HepG2 (cell line): ENCODE results near the gene SLC1A2. TPM values are rescaled to one million over a fixed set of nuclear protein-coding genes. Genes with fewer than 3 reads are reported as not detected.

Experiments used
- ATAC-seq: fragments of 200-7000 bp; cut with Tn5 transposase; 3 replicates; pipeline ENCODE4 v1.9.1; 2020; ENCODE audit warnings: mild to moderate bottlenecking, moderate library complexity
- BruUV-seq: library from RNA; stranded (reverse); fragments of 400-500 nt; replicated peaks from 2 replicates; lab custom pipeline; 2021; lab: Mats Ljungman, UMichigan
- CTCF ChIA-PET: fragments of 300-600 bp; formaldehyde crosslinking; extraction: SDS; loops from one replicate; lab custom pipeline; 2021; ENCODE audit warnings: low total read pairs, inconsistent platforms, low intra/inter-chr PET ratio; lab: Yijun Ruan, JAX
- POLR2A ChIA-PET: fragments of 350-600 bp; sonication (Branson Sonifier 250); formaldehyde crosslinking; loops from one replicate; lab custom pipeline; 2020; ENCODE audit warnings: antibody characterized with exemption, inconsistent platforms; lab: Yijun Ruan, JAX
- DNase-seq: peaks from one replicate; pipeline ENCODE4 v3.0.0-alpha.2; 2015; ENCODE audit warnings: low spot score
- FAIRE-seq: peaks from 3 replicates; lab custom pipeline; 2011; peaks lifted over from hg19 to GRCh38; lab: Jason Lieb, UNC
- H2AFZ ChIP-seq: one replicate; pipeline ENCODE4 v1.6.1; 2011; ENCODE audit warnings: low read length, inconsistent platforms
- H3K27ac ChIP-seq: fragments of 300-600 bp; 3 replicates; pipeline ENCODE4 v1.8.0; 2011; ENCODE audit warnings: mixed run types, mild to moderate bottlenecking, mixed read lengths, low read length, inconsistent platforms; ENCODE audit not compliant: insufficient read depth; ENCODE audit errors: extremely low read length
- H3K27me3 ChIP-seq, 2 experiments: fragments of 200-600 bp in 1 of 2; 2 replicates in 1 of 2; 3 replicates in 1 of 2; pipeline versions ENCODE4 v1.6.0 to v1.8.0; 2011; ENCODE audit warnings: low read length in 2 of 2, mild to moderate bottlenecking in 2 of 2, moderate library complexity in 2 of 2, inconsistent platforms in 1 of 2; ENCODE audit not compliant: insufficient read depth in 2 of 2, control insufficient read depth in 1 of 2
- H3K36me3 ChIP-seq, 2 experiments: fragments of 200-600 bp in 1 of 2; replicated peaks in 1 of 2; 2 replicates in 1 of 2; 3 replicates in 1 of 2; pipeline versions ENCODE4 v1.5.1 to v1.8.0; 2011; ENCODE audit warnings: low read length in 2 of 2, inconsistent platforms in 1 of 2; ENCODE audit not compliant: insufficient read depth in 2 of 2, control insufficient read depth in 1 of 2
- H3K4me1 ChIP-seq: 2 replicates; pipeline ENCODE4 v1.5.1; 2012; ENCODE audit warnings: low read length, inconsistent platforms; ENCODE audit not compliant: insufficient read depth
- H3K4me2 ChIP-seq: 2 replicates; pipeline ENCODE4 v1.6.0; 2011; ENCODE audit warnings: low read depth, low read length, inconsistent platforms
- H3K4me3 ChIP-seq, 3 experiments: fragments of 200-600 bp in 1 of 3; sonication (generic), shearing (Covaris generic) in 1 of 3; replicated peaks in 1 of 3; 2 replicates each; pipeline ENCODE4 v1.5.1; 2011 to 2016; ENCODE audit warnings: low read length in 3 of 3, inconsistent platforms in 2 of 3, low read depth in 2 of 3, mild to moderate bottlenecking in 2 of 3, control low read depth in 1 of 3, mixed read lengths in 1 of 3; ENCODE audit not compliant: insufficient read depth in 1 of 3
- H3K79me2 ChIP-seq: one replicate; pipeline ENCODE4 v1.6.1; 2011; ENCODE audit warnings: low read length, inconsistent platforms; ENCODE audit not compliant: insufficient read depth
- H3K9ac ChIP-seq: 2 replicates; pipeline ENCODE4 v1.6.0; 2011; ENCODE audit warnings: mild to moderate bottlenecking, low read depth, low read length, inconsistent platforms; ENCODE audit not compliant: insufficient read depth
- H3K9me3 ChIP-seq: 2 replicates; pipeline ENCODE4 v1.5.1; 2012; ENCODE audit warnings: mild to moderate bottlenecking, low read length
- H4K20me1 ChIP-seq: 2 replicates; pipeline ENCODE4 v1.6.0; 2011; ENCODE audit warnings: inconsistent platforms, mild to moderate bottlenecking, low read length, moderate library complexity; ENCODE audit not compliant: insufficient read depth
- EED ChIP-seq: sonication (generic); formaldehyde crosslinking; IDR thresholded peaks from 2 replicates; pipeline ENCODE4 v1.5.0; 2020; ENCODE audit warnings: mild to moderate bottlenecking, missing genetic modification reagents
- EHMT2 ChIP-seq: fragments of 200-600 bp; sonication (generic); IDR thresholded peaks from 2 replicates; pipeline ENCODE4 v1.7.0; 2017; ENCODE audit warnings: antibody characterized with exemption, low read depth, low read length, borderline replicate concordance
- ERF ChIP-seq: IDR thresholded peaks from 2 replicates; pipeline ENCODE4 v1.6.1; 2018; ENCODE audit warnings: missing biosample characterization, missing genetic modification reagents
- HOXA7 ChIP-seq: sonication (generic); formaldehyde crosslinking; IDR thresholded peaks from 2 replicates; pipeline ENCODE4 v1.8.1; 2022; ENCODE audit warnings: mild to moderate bottlenecking, missing genetic modification reagents, moderate library complexity
- MIER3 ChIP-seq: IDR thresholded peaks from 2 replicates; pipeline ENCODE4 v1.6.1; 2016; ENCODE audit warnings: missing compliant biosample characterization, borderline replicate concordance
- NFIC ChIP-seq: IDR thresholded peaks from 2 replicates; pipeline ENCODE4 v1.6.1; 2012; ENCODE audit warnings: mild to moderate bottlenecking, low read length, inconsistent platforms
- NR2F2 ChIP-seq: IDR thresholded peaks from 2 replicates; pipeline ENCODE4 v1.6.1; 2012; ENCODE audit warnings: low read depth, inconsistent platforms, borderline replicate concordance
- RERE ChIP-seq: IDR thresholded peaks from 2 replicates; pipeline ENCODE4 v1.6.1; 2016; ENCODE audit warnings: low read depth, missing genetic modification reagents, missing compliant biosample characterization
- THAP11 ChIP-seq: IDR thresholded peaks from 2 replicates; pipeline ENCODE4 v1.6.1; 2016; ENCODE audit warnings: missing biosample characterization, missing genetic modification reagents
- ZBTB20 ChIP-seq: sonication (generic); formaldehyde crosslinking; IDR thresholded peaks from 2 replicates; pipeline ENCODE4 v1.8.1; 2023; ENCODE audit warnings: missing genetic modification reagents, low read depth, mild to moderate bottlenecking, borderline replicate concordance
- ZFAT ChIP-seq: sonication (generic); formaldehyde crosslinking; conservative IDR thresholded peaks from 2 replicates; pipeline ENCODE4 v1.8.1; 2023; ENCODE audit warnings: missing genetic modification reagents, inconsistent platforms
- ZMAT3 ChIP-seq: sonication (generic); formaldehyde crosslinking; conservative IDR thresholded peaks from 2 replicates; pipeline ENCODE4 v1.7.0; 2021; ENCODE audit warnings: missing genetic modification reagents
- ZNF326 ChIP-seq: sonication (generic); formaldehyde crosslinking; IDR thresholded peaks from 2 replicates; pipeline ENCODE4 v1.4.0; 2020; ENCODE audit warnings: missing genetic modification reagents, borderline replicate concordance
- ZNF749 ChIP-seq: sonication (generic); formaldehyde crosslinking; IDR thresholded peaks from 2 replicates; pipeline ENCODE4 v1.8.0; 2022; ENCODE audit warnings: mild to moderate bottlenecking, missing genetic modification reagents, moderate library complexity, borderline replicate concordance
- WGBS: methylation state at CpG from one replicate; pipeline ENCODE4 v1.1.6; 2017; ENCODE audit warnings: low lambda C conversion rate; 5-methylcytosine and 5-hydroxymethylcytosine counted together
- in situ Hi-C: cut with HindIII; loops from 2 replicates; pipeline ENCODE4 v1.10.0; 2017; ENCODE audit warnings: low pct_unique_long_range_greater_than_20kb; ENCODE audit not compliant: extremely low pct_ligation_motif_present
- intact Hi-C: fragments of 100-400 bp; cut with micrococcal nuclease; formaldehyde crosslinking; loops from one replicate; pipeline ENCODE4 v1.10.0; 2022; ENCODE audit not compliant: unreplicated experiment
- polyA plus RNA-seq, 8 experiments: library from polyadenylated mRNA; depleted of rRNA in 3 of 8; stranded (reverse) in 7 of 8; unstranded in 1 of 8; fragments of >200 nt; fragmentation: Illumina TruSeq in 4 of 8; extraction: Trizol in 4 of 8; gene quantifications; 2 replicates each; pipeline versions ENCODE4 v1.2.1 to v1.2.3, GENCODE V29; 2011 to 2016; ENCODE audit warnings: low read depth in 4 of 8, missing spikeins in 1 of 8, mixed read lengths in 1 of 8; ENCODE audit not compliant: insufficient read depth in 1 of 8
- total RNA-seq, 5 experiments: library from RNA; depleted of rRNA; stranded (reverse); fragments of >200 nt; fragmentation: Illumina TruSeq; extraction: Trizol; gene quantifications; 2 replicates each; pipeline ENCODE4 v1.2.3, GENCODE V29; 2016; ENCODE audit warnings: low read depth in 1 of 5

Gene SLC1A2
- total and polyA plus RNA-seq, 2 of the 13 experiments (the other 11 are each of a cell fraction or from before 2014, with no cell fraction given) = 23.2 to 43.2 TPM

- Histone ChIP-seq H3K9me3 (no peaks in the 10 kb centered on the region), H3K79me2 (no peaks in the 10 kb centered on the region), H4K20me1 (no peaks in the 10 kb centered on the region), H3K27ac (no peak overlapping the region), H3K36me3 (no peaks in the 10 kb centered on the region), H3K4me3 (no peak overlapping the region), H3K9ac (no peak overlapping the region), H3K27me3 (0 out of 5 replicates have a peak, but pooled peaks cover 0 to 2% of the 10 kb centered on the region in 2 experiments)
- DNase-seq = no peak
- intact Hi-C loops = no loop called here
- POLR2A ChIA-PET = no interaction called here
- FAIRE-seq = no peak
- no peak for ATAC-seq
- CTCF ChIA-PET = no interaction called here
- TF ChIP-seq ZNF326 (CRISPR knock-in tag) (no peak), ERF (CRISPR knock-in tag) (no peak), EED (CRISPR knock-in tag) (no peak), ZNF749 (CRISPR knock-in tag) (no peak), EHMT2 (no peak), THAP11 (CRISPR knock-in tag) (no peak), ZFAT (no peak), ZBTB20 (CRISPR knock-in tag) (no peak), MIER3 (CRISPR knock-in tag) (no peak), NFIC (no peak), ZMAT3 (CRISPR knock-in tag) (no peak), RERE (CRISPR knock-in tag) (no peak), NR2F2 (no peak), HOXA7 (CRISPR knock-in tag) (no peak)
- TF ChIP-seq, all 625 proteins: peak for 0
- 87% methylated on average over 4 of the region's 4 CpGs for WGBS
- in situ Hi-C loops = loop anchor here (25.0 kb wide), 2 partner anchors 789 to 1014 kb away; partner anchors contain the start of gene ABTB2
- H2AFZ ChIP-seq = no peak overlapping the region
- no TSS peak for BruUV-seq
- peaks cover 11% of the 10 kb centered on the region for H3K4me1 ChIP-seq
- no peak overlapping the region for H3K4me2 ChIP-seq
Measured at GRCh38 chr11:35376118-35376510, 43.2 kb downstream of the SLC1A2 start.
